GM12875 (cell line): ENCODE results near the gene TEC.

Source experiments
- H3K4me3 ChIP-seq: one replicate; pipeline ENCODE4 v1.5.1; 2011; ENCODE audit warnings: low read depth, low read length, control low read depth
- TF ChIP-seq, protein P1 (sequence below): IDR thresholded peaks from 2 replicates; pipeline ENCODE4 v1.5.1; 2011; ENCODE audit warnings: low read depth, mild to moderate bottlenecking, control low read depth, inconsistent platforms, low read length, moderate library complexity, borderline replicate concordance; ENCODE audit not compliant: insufficient read depth

Gene TEC

DNA sequence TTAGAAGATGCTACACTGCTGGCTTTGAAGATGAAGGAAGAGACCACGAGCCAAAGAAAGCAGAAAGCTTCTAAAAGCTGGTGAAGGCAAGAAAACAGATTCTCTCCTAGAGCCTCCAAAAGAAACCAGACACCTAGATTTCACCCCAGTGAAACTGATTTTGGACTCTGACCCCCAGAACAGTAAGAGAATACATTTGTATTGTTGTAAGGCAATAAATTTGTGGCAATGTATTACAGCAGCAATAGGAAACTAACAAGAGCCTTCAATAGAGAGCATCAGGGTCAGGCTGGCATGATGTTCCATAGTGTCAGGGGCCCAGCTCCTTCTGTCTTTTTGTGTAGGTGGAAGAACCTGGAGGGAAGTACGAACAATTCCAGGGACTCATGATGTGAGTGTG lies 6.0 kb upstream of the TEC start:
- no peak overlapping the region for H3K4me3 ChIP-seq
- TF ChIP-seq, protein P1, sequence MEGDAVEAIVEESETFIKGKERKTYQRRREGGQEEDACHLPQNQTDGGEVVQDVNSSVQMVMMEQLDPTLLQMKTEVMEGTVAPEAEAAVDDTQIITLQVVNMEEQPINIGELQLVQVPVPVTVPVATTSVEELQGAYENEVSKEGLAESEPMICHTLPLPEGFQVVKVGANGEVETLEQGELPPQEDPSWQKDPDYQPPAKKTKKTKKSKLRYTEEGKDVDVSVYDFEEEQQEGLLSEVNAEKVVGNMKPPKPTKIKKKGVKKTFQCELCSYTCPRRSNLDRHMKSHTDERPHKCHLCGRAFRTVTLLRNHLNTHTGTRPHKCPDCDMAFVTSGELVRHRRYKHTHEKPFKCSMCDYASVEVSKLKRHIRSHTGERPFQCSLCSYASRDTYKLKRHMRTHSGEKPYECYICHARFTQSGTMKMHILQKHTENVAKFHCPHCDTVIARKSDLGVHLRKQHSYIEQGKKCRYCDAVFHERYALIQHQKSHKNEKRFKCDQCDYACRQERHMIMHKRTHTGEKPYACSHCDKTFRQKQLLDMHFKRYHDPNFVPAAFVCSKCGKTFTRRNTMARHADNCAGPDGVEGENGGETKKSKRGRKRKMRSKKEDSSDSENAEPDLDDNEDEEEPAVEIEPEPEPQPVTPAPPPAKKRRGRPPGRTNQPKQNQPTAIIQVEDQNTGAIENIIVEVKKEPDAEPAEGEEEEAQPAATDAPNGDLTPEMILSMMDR: no peak

DNA sequence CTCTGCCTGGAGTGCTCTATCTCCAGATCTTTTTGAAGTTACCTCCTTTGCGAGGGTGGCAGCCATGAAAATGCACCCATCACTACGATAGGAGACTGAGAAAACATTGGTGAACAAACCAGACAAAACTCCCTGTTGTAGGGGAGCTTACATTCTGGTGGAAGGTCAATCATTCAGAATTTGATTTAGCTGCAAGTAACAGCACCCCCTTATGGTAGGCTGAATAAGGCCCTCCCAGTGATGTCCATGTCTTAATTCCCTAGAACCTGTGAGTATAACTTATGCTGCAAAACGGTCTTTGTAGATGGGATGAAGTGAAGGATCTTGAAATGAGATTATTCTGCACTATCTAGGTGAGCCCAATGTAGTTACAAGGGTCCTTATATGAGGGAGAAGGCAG lies 5.6 kb upstream of the TEC start:
- no peak overlapping the region for H3K4me3 ChIP-seq
- TF ChIP-seq, protein P1: peak; percentile 76

DNA sequence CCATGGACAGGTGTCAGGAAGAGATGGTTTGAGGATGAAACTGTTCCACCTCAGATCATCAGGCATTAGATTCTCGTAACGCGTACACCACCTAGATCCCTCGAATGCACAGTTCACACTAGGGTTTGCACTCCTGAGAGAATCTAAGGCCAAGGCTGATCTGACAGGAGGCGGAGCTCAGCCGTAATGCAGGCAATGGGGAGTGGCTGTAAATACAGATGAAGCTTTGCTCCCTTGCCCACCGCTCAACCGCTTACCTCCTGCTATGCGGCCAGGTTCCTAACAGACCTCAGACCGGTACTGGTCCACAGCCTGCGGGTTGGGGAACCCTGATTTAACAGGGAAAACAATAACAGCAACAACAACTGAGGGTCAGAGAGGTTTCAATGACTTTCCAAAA lies 2.0 kb upstream of the TEC start:
- H3K4me3 ChIP-seq: no peak overlapping the region
- TF ChIP-seq, protein P1: no peak

DNA sequence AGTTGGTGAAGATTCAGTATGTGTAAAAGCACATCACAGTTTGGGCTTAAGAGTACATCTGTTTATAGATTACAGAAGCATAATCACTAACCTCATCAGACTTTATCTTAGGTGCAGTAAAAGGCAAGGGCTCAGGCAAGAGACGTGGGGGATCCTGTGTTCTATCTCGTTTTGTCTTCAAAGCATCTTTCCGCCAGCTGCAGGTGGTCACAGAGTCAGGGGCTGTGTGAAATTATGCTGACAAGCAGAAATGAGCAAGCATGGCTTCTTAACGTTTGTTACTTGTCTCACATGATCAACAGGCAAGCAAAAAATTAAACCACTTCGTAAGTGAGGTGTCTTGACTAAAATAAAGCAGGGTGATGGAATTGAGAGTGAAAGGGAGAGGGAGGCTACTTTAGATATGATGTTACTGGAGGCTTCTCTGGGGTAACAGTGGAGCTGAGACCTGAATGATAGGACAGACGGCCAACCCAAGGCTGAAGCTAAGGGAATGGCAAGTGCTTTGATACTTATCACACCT lies 1.4 kb upstream of the TEC start:
- H3K4me3 ChIP-seq: peak overlapping the region; percentile 86
- TF ChIP-seq, protein P1: no peak

DNA sequence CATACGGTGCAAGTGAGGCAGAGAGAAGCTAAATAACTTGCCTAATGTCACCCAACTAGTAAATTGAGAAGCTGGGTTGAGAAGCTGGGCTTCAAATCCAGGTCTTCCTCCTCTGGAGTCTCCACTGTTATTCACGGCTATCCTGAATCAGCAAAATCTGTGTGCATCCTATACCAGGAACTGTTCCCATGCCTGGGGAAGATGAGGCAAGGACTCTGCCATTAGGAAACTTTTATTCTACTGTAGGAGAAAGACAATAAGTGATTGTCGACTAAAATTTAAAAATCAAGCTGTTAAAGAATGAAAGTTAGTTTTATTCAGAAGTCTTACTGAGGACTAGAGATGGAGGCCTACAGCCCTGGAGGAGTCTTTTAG lies 872 bp upstream of the TEC start:
- H3K4me3 ChIP-seq: peak overlapping the region; percentile 86

DNA sequence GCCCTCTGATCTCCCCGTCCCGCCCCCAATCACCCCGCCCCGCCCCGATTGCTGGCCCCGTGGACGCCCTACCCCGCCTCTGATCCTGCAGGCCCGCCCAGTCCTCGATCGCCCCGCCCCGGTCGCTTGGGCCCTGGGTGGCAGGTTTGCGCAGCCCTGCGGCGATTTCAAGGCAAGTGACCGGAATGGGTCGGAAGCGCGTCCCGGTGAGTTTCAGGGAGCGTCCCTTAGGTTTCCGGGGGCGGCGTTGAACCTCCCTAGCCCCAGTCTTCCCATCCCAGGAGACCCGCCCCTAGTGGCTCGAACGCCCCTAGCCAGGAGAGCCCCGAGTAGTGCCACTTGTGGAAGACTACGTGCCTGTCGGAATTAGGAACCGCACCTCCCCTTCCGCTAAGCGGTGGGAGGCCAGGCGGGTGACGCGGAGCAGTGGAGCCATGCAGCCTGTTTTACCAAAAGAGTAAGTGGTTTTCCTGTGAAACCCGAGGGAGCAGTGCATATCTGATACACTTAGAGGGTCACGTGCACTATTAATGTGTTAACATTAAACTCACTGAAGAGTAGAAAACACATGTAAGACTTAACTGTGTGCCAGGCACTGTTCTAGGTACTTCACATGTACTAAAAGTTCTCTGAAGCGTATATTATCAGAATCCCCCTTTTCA lies 354 bp upstream of the TEC start:
- TF ChIP-seq, protein P1: peak; percentile 33; the same call in 1 of the 2 replicates
- H3K4me3 ChIP-seq: peak overlapping the region; percentile 86

More for the DNA sequence above, 872 bp upstream of the TEC start:
- TF ChIP-seq, protein P1: no peak

DNA sequence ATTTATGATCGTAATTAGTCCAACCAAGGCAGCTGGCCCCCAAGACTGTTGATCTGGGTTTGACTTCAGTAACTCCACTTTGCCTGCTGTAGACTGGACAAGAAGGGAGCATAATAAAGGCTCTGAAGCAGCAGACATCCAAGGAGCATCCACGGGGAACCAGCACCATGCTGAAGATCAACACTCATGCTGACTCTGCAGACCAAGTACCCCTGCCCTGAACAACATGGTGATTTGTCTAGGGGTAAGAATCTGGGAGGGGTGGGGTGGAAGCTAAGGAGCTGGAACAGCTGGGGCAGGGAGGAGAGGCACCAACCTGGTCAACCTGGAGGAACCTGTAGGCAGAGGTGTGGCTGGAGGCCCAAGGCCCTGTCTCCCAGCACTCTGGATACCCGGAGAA lies 2.1 kb downstream of the TEC start:
- peak overlapping the region; percentile 81 for H3K4me3 ChIP-seq
- TF ChIP-seq, protein P1: no peak
